Hepatocyte (in vitro differentiated cells): Measurements from ENCODE around the gene KRTAP12-2. TPM values are rescaled to one million over a fixed set of nuclear protein-coding genes. Genes with fewer than 3 reads are reported as not detected.
"Not testable (repeated sequence)": the region's sequence is repeated elsewhere in the genome, so short reads cannot be mapped to it uniquely, and the experiment has no call there.

ENCODE experiments used
- DNase-seq: peaks from one replicate; pipeline ENCODE4 v3.0.0-alpha.2; 2016; ENCODE audit warnings: low spot score
- H2AFZ ChIP-seq: fragments of 200-600 bp; sonication (generic); 2 replicates; pipeline ENCODE4 v1.6.0; 2016; ENCODE audit warnings: antibody characterized with exemption, mild to moderate bottlenecking
- H3K27ac ChIP-seq: fragments of 200-600 bp; sonication (generic); 2 replicates; pipeline ENCODE4 v1.5.1; 2016; ENCODE audit warnings: mild to moderate bottlenecking
- H3K27me3 ChIP-seq: fragments of 200-600 bp; sonication (generic); 2 replicates; pipeline ENCODE4 v1.6.1; 2016
- H3K36me3 ChIP-seq: fragments of 200-600 bp; sonication (generic); replicated peaks from 2 replicates; pipeline ENCODE4 v1.5.1; 2016; ENCODE audit warnings: low read depth; ENCODE audit not compliant: insufficient read depth
- H3K4me1 ChIP-seq: fragments of 200-600 bp; sonication (generic); 2 replicates; pipeline ENCODE4 v1.5.1; 2016; ENCODE audit warnings: mild to moderate bottlenecking, moderate library complexity; ENCODE audit not compliant: insufficient read depth
- H3K4me2 ChIP-seq: fragments of 200-600 bp; sonication (generic); 2 replicates; pipeline ENCODE4 v1.6.0; 2016
- H3K4me3 ChIP-seq: fragments of 200-600 bp; sonication (generic); 2 replicates; pipeline ENCODE4 v1.5.1; 2016; ENCODE audit warnings: mild to moderate bottlenecking
- H3K79me2 ChIP-seq: fragments of 200-600 bp; sonication (generic); 2 replicates; pipeline ENCODE4 v1.6.0; 2017; ENCODE audit warnings: mild to moderate bottlenecking
- H3K9me2 ChIP-seq: fragments of 200-600 bp; sonication (generic); replicated peaks from 2 replicates; pipeline ENCODE4 v1.6.0; 2017; ENCODE audit warnings: mild to moderate bottlenecking; ENCODE audit not compliant: insufficient read depth
- H3K9me3 ChIP-seq: fragments of 200-600 bp; sonication (generic); 2 replicates; pipeline ENCODE4 v1.5.1; 2016; ENCODE audit warnings: low read depth, mild to moderate bottlenecking
- H4K20me1 ChIP-seq: fragments of 200-600 bp; sonication (generic); 2 replicates; pipeline ENCODE4 v1.6.0; 2016; ENCODE audit warnings: mild to moderate bottlenecking; ENCODE audit not compliant: insufficient read depth, poor library complexity, severe bottlenecking
- EZH2 ChIP-seq: fragments of 200-600 bp; sonication (generic); IDR thresholded peaks from 2 replicates; pipeline ENCODE4 v1.6.1; 2016; ENCODE audit warnings: antibody characterized with exemption, mild to moderate bottlenecking, borderline replicate concordance
- EZH2phosphoT487 ChIP-seq: fragments of 200-600 bp; sonication (generic); IDR thresholded peaks from one replicate; pipeline ENCODE4 v1.6.1; 2018; ENCODE audit warnings: antibody characterized with exemption, mild to moderate bottlenecking, low read depth, moderate library complexity; ENCODE audit not compliant: unreplicated experiment, severe bottlenecking
- WGBS: methylation state at CpG from one replicate; pipeline ENCODE4 v1.1.6; 2016; ENCODE audit warnings: low lambda C conversion rate; ENCODE audit errors: missing lambda C conversion rate; 5-methylcytosine and 5-hydroxymethylcytosine counted together
- polyA plus RNA-seq: library from polyadenylated mRNA; unstranded; fragments of >200 nt; fragmentation: Nextera tagmentation; extraction: Ambion mirVana; gene quantifications from 2 replicates; pipeline ENCODE4 v1.2.1, GENCODE V29; 2016
- total RNA-seq: library from RNA; depleted of rRNA; stranded (reverse); fragments of >200 nt; gene quantifications from 2 replicates; pipeline ENCODE4 v1.2.3, GENCODE V29; 2014
- TF ChIP-seq, protein P1 (sequence below): fragments of 200-600 bp; sonication (generic); IDR thresholded peaks from 2 replicates; pipeline ENCODE4 v1.5.1; 2016; ENCODE audit warnings: antibody characterized with exemption, mild to moderate bottlenecking; ENCODE audit not compliant: poor library complexity

KRTAP12-2 gene
- total and polyA plus RNA-seq, 2 experiments from 2014 or later = not detected

DNA sequence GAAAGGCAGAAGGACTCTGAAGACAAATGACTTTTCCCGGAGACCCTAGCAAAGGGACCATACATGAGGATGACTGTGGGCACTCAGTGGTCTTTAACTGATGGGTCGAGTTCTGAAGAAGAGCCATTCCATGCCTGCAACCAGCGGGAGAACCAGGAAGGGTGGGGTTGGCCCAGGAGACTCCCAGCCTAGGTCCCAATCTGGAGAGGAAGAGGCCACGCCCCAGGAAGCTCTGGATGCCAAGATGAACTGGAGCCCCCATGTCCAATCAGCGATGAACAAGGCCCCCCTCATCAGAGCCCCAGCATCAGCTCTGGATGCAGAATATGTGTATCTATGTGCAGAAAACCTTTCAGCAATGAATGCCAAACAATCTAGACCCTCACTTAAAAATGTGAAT lies 26.0 kb downstream of the KRTAP12-2 start:
- H3K4me1 ChIP-seq = no peaks in the 10 kb centered on the region
- no peak overlapping the region for H3K4me3 ChIP-seq
- no peaks in the 10 kb centered on the region for H4K20me1 ChIP-seq
- TF ChIP-seq EZH2phosphoT487 (no peak), EZH2 (no peak)
- DNase-seq = no peak
- H3K36me3 ChIP-seq = no peaks in the 10 kb centered on the region
- no peak overlapping the region for H3K27ac ChIP-seq
- H3K79me2 ChIP-seq = no peaks in the 10 kb centered on the region
- no peak overlapping the region for H2AFZ ChIP-seq
- no peaks in the 10 kb centered on the region for H3K27me3 ChIP-seq
- peaks cover 4% of the 10 kb centered on the region for H3K9me3 ChIP-seq
- no peak overlapping the region for H3K4me2 ChIP-seq
- H3K9me2 ChIP-seq = no peaks in the 10 kb centered on the region
- whole genome bisulfite sequencing = 90% methylated on average over 5 of the region's 5 CpGs

DNA sequence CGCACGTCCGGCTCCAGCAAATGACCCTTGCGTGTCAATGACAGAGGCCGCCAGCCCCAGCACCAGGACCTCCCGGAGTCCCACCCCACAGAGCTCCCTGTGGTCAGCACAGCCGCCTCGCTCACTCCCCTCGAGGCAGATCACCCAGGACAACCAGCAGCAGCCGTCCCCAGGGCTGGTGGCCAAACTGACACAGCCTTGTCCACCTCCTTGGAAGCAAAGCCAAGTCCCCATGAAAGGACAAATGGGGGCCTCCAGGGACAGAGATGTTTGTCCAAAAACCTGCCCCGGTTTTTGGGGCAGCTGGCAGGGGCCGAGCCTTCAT lies 27.4 kb downstream of the KRTAP12-2 start:
- Histone ChIP-seq H3K4me3 (no peak overlapping the region), H3K9me3 (no peaks in the 10 kb centered on the region), H3K36me3 (no peaks in the 10 kb centered on the region), H3K79me2 (no peaks in the 10 kb centered on the region), H3K9me2 (no peaks in the 10 kb centered on the region), H3K4me2 (no peak overlapping the region), H4K20me1 (no peaks in the 10 kb centered on the region), H3K27ac (no peak overlapping the region), H3K27me3 (no peaks in the 10 kb centered on the region), H2AFZ (no peak overlapping the region), H3K4me1 (no peaks in the 10 kb centered on the region)
- TF ChIP-seq, protein P1, sequence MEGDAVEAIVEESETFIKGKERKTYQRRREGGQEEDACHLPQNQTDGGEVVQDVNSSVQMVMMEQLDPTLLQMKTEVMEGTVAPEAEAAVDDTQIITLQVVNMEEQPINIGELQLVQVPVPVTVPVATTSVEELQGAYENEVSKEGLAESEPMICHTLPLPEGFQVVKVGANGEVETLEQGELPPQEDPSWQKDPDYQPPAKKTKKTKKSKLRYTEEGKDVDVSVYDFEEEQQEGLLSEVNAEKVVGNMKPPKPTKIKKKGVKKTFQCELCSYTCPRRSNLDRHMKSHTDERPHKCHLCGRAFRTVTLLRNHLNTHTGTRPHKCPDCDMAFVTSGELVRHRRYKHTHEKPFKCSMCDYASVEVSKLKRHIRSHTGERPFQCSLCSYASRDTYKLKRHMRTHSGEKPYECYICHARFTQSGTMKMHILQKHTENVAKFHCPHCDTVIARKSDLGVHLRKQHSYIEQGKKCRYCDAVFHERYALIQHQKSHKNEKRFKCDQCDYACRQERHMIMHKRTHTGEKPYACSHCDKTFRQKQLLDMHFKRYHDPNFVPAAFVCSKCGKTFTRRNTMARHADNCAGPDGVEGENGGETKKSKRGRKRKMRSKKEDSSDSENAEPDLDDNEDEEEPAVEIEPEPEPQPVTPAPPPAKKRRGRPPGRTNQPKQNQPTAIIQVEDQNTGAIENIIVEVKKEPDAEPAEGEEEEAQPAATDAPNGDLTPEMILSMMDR = no peak
- TF ChIP-seq EZH2 (no peak), EZH2phosphoT487 (no peak)
- DNase-seq = no peak
- 92% methylated on average over 12 of the region's 12 CpGs for WGBS

DNA sequence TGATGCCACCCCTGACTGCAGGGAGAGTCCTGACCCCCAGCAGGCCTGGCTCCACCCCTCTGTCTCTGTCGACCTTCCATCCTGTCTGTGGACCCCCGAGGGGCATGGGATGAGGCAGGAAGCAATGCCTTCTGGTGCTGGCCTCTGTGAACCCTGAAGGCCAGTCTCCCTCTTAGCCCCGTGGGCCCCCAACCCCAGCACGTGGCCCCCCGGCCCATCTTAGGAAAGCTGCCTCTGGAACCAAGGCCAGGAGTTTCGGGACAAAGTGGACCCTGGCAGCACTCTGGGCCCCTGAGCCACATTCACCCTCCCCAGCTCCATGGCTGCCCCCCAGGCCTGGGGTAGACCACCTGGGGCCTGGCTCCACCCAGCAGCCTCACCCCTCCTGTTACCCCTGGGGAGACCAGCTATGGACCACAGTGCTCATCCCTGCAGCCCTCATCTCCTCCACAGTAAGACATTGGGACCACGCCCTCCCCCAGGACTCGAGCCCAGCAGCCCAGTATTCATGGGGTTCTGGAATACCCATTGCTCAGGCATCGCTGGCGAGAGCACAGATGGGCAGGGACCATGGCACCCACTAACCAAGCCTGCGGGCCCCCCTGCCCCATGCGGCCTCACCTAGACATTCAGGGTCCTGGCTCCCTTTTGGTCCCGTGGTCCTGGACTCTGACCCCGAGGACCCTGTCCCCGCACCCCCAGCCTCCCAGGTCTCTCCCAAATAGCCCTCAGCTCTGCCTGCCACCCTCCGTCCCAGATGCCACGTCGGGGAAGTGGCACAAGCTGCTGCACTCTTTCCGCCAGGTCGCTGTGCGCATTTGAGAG lies 28.0 kb downstream of the KRTAP12-2 start:
- not testable (repeated sequence) for H3K36me3 ChIP-seq, H3K79me2 ChIP-seq, H2AFZ ChIP-seq, H3K27ac ChIP-seq, H3K9me2 ChIP-seq, H3K9me3 ChIP-seq, H3K4me1 ChIP-seq, H3K4me3 ChIP-seq, H3K4me2 ChIP-seq, DNase-seq, H3K27me3 ChIP-seq, H4K20me1 ChIP-seq
- whole genome bisulfite sequencing = 87% methylated on average over 20 of the region's 21 CpGs

DNA sequence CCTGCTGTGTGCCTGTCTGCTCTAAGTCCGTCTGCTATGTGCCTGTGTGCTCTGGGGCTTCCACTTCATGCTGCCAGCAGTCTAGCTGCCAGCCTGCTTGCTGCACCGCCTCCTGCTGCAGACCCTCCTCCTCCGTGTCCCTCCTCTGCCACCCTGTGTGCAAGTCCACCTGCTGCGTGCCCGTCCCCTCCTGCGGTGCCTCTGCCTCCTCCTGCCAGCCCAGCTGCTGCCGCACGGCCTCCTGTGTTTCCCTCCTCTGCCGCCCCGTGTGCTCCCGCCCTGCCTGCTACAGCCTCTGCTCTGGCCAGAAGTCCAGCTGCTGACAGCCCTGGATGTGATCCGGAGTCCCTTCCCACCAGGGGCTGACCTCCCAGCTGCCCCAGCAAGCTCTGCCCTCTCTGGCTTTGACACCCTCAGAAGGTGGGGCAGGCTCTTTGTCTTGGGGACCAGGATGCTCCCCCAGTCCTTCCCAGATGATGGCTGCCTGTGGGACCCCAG lies 28.8 kb downstream of the KRTAP12-2 start:
- 82% methylated on average over 11 of the region's 12 CpGs for WGBS
- not testable (repeated sequence) for H2AFZ ChIP-seq, H3K9me3 ChIP-seq, H3K36me3 ChIP-seq, H3K27me3 ChIP-seq, H3K9me2 ChIP-seq, DNase-seq, H3K79me2 ChIP-seq, H3K4me2 ChIP-seq, H3K4me1 ChIP-seq, H4K20me1 ChIP-seq, H3K27ac ChIP-seq, H3K4me3 ChIP-seq
